HG03432 (cell line): ENCODE results near the gene ABCB9.

Experiments
- ATAC-seq: cut with Tn5 transposase; IDR thresholded peaks from one replicate; pipeline ENCODE4 v1.9.1; 2021; ENCODE audit warnings: mild to moderate bottlenecking, moderate library complexity; ENCODE audit not compliant: unreplicated experiment

Gene ABCB9

DNA sequence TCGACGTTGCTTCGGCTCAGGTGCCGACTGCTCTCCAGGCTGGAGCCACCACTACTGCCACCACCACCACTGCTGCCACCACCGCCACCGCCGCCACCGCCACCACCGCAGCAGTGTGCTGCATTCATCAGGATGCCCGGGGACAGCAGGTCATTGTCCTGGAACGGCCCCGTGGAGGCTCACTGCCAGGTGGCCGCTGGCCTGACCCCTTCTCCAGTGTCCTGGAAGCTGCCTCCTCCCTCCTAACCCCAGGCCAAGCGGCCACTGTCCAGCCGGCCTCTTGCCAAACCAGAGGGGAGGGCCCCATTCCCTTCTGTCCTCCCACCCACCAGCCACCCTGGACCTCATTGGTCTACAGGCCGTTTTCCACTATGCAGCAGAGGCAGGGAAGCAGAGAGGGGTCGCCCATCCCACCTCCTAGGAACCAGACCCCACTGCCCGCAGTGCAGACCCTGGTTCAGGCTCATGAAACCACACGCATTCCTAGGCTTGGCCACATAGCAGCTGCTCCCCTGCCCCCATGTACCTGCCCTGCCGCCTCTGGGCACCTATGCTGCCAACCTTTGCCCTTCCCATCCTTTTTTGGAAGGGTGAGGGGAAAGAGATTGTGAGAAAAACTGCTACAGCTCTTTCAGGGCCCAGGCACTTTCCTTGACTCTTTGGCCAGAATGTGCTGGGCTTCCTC is 29.4 kb upstream of the ABCB9 start:
- ATAC-seq = no peak

GRCh38 chr12:122994781-122995502 is 28.7 kb upstream of the ABCB9 start:
- no peak for ATAC-seq

- ATAC-seq = no peak
These were observed 27.9 kb upstream of the ABCB9 start for GRCh38 chr12:122994140-122994675.

DNA sequence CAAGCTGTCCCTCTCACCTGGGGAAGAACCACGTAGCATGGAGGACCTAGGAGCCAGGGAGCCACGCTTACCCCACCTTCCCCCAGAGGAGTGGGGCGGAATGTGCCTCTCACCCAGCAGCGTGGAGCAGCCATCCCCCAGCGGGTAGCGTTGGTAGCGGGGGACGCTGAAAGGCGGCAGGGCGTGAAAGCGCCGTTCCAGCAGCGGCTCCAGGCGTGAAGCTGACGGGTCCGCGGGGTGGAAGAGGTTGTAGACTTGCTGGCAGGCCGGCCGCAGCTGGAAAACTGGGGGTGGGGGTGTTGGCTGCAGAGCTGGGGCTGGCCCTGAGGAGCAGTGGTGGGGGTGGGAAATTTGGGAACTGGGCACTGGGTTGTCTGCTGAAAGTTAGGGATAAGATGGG is 26.1 kb upstream of the ABCB9 start:
- no peak for ATAC-seq

- ATAC-seq = no peak
These were observed 25.5 kb upstream of the ABCB9 start for GRCh38 chr12:122991623-122992275.

DNA sequence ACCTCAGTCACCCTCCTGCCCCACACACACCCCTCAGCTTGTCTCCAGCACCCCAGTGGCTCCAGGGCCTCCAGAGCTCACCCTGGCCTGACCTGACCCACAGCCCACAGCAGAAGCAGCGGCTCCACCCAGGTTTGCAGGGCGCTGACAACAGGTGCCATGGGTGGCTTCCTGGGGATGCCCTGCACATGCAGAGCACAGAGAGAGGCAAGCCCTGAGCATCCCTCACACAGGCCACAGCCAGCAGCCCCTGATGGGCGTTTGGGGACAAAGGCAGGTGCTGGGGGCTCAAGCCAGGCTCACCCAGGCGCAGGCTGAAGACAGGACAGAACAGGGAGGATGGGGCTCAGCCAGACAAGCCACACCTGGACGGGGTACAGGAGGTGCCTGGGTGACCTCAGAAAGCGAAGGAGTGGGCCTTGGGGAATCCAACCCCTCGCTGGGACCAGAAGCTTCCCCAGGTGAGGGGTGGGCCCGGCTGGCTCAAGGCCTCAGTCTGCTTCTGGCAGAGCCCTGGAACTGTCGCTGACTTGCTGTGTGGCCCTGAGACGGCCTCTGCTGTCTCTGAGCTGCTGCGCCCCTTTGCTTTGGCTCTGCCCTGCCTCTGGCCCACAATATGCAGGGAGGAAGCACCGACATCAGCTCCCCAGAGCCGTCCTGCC is 24.8 kb upstream of the ABCB9 start:
- no peak for ATAC-seq

GRCh38 chr12:122990561-122990960 is 24.3 kb upstream of the ABCB9 start:
- no peak for ATAC-seq

- no peak for ATAC-seq
These were observed 23.7 kb upstream of the ABCB9 start for GRCh38 chr12:122989874-122990419.

DNA sequence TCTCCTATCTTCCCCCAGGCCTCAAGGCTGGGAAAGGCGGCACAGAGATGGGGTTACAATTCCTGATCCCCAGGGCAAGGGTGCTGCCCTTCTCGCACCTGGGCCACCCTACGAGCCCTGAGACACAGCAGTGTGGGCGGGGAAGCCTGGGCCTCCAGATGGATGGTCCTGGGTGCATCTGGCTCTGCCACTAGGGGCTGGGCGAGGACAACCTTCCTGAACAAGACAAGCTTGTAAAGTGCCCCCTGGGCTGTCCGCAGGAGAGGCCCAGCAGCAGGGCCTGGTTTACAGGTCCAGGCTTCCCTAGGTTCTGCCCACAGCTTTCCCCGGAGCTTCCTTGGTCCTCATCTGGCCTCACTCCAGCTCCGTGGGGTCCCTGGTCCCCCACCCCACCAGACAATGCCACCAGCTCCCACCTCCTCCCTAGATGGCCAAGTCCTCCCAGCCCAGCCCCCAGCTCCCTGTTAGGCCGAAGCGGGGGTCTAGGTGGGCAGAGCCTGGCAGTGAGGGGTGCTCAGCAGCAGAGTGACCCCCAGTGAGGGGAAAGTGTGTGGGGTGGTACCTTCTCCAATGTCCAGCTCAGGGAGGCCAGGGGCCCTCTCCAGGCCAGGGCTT is 23.1 kb upstream of the ABCB9 start:
- ATAC-seq = no peak

DNA sequence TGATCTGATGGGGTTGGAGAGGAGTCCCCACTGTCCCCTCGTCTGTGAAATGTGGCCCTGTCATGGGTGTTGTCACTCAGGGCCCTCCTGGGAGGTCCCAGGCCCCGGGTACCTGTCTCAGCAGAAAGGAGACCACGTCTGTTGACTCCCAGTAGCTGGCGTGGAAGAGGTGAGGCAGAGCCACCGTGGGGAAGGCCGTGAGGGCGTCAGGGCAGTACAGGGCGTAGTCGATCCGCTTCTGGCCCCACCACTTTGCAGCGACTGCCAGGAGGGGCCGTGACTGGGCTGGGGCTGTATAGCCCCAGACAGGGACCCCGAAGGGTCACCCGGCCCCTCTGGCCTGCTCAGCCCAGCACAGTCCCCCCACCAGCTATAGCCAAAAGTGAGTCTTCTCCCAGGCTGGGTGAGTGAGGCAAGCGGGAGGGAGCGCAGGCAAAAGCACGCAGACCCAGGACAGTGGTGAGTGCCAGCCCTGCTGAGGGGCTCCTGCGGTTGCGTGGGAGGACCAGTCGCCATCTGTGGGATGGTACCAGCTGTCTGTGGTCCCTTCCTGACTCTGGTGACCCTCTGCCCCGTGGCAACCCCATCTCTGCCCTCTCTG is 22.4 kb upstream of the ABCB9 start:
- ATAC-seq = no peak

GRCh38 chr12:122988036-122988435 is 21.8 kb upstream of the ABCB9 start:
- no peak for ATAC-seq

DNA sequence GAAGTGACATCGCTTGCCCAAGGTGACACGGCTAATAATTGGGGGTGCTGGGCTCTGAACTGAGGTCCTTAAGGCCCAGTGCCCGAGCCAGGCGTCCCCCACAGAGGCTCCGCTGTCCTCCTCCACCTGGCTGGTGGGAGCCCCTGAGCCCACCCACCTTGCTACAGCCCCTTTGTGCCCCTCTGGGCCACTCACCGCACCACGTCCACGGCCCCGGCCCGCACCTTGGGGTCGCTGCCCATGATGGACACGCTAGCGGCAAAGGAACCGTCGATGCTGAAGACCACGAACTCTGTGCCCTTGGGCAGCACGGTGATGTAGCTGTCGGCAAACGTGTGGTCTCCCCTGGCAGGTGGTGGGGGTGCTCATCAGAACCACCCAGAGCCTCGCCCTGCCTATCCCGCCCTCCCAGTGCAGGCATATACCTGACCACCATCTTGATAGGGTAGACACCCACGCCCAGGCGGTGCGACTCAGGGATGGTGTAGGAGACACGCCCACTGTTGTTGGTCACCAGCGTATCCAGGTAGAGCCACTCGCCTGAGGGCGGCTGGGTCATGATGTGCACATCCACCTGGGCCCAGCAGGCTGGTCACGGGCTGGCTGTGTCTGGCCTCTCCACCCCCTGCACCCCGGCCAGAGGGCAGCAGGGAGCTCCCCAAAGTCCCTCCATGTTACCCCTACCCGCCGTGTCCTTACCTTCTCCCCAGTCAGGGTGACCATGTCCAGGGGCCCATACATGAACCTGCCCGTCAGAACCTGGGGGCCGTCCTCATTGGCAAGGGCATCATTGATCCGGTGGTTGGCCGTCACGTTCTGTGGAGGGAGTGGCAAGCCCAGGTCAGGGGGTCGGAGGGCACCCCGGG is 21.1 kb upstream of the ABCB9 start:
- ATAC-seq = no peak

- no peak for ATAC-seq
These were observed 20.1 kb upstream of the ABCB9 start for GRCh38 chr12:122986258-122986871.

GRCh38 chr12:122985338-122986257 is 19.3 kb upstream of the ABCB9 start:
- no peak for ATAC-seq

- no peak for ATAC-seq
These were observed 18.5 kb upstream of the ABCB9 start for GRCh38 chr12:122984612-122985337.

DNA sequence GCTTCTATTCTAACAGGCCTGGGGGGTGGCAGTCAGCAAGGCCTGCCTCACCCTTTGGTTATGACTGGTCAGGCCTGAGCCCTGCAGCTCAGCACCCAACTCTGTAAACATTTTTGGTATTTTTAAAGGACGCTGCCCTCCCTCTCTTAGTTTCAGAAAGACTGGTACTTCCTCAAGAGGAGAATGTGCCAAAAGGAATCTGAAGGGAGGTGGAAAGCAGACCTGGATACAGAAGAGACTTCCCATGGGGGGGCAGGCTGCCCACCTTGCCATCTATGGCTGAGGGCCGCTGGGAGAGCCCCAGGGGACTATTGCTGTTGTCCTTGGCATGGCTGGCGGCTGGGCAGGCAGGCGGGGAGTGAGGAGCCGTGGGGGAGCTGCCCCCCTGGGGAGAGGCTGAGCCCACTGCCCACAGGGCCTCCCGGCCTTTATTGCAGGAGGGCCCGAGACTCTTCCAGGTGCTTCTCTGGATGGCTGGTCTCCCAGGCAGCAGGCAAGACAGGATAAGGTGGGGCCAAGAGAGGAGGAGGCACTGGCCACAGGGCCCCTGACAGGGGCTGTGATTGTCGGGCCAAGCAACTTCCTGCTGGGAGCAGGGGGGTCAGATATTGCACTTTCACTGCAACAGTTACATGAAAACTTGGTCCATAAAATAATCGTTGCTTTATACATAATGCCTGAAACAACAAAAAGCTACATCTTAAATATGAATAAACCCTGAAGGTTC is 17.7 kb upstream of the ABCB9 start:
- ATAC-seq = no peak
